HT1080 (cell line): ENCODE measurements around the gene BOK. TPM values are rescaled to one million over a fixed set of nuclear protein-coding genes. Genes with fewer than 3 reads are reported as not detected.
A peak's percentile ranks its signal among the peaks of the same experiment; 100 is the strongest.

ENCODE experiments used
- DNase-seq: peaks from one replicate; pipeline ENCODE4 v3.0.0-alpha.2; 2015; ENCODE audit warnings: low read depth
- total RNA-seq: library from RNA; depleted of rRNA; stranded (reverse); fragments of >200 nt; shearing (Covaris generic); gene quantifications from 2 replicates; pipeline ENCODE4 v1.2.3, GENCODE V29; 2014

Gene BOK
- total RNA-seq, 1 experiment from 2014 or later = 21.6 TPM

DNA sequence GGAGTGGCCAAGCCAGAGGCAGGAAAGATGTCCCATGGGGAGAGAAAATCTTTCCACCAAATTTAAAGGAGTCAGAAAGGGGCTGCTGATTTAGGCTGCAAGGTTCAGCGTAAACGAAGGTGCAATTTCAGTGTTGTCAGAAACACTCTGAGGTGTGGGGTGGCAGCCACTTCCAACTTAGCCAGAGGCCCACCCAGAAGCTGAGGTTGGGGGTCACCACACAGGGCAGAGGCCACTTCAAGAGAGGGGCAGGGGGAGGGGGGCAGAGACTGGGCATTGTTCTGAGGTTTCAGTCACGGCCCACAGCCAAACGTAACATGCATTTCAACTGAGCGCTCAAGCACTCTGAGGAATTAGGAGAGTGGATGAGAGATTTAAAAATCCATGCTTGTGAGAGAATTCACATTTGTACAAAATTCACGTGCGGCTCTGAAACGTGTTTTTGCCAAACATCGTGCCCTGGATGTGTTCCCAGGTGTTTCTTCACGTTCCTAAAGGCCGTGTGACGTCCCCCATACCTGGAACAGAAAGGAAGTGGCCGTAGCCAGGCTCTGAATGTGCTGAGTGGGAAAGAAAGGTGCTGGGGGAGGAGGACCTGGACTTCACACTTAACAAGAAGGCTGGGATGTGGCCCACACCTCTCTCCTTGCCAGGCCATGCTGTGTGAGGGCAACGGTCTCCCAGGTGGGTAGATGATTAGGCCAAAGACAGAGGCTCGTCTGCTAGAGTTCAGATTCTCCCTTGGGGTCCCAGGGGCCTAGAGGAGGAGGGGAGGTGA is 19.5 kb upstream of the BOK start:
- DNase-seq = no peak

GRCh38 chr2:241539616-241540374 is 18.8 kb upstream of the BOK start:
- no peak for DNase-seq

DNA sequence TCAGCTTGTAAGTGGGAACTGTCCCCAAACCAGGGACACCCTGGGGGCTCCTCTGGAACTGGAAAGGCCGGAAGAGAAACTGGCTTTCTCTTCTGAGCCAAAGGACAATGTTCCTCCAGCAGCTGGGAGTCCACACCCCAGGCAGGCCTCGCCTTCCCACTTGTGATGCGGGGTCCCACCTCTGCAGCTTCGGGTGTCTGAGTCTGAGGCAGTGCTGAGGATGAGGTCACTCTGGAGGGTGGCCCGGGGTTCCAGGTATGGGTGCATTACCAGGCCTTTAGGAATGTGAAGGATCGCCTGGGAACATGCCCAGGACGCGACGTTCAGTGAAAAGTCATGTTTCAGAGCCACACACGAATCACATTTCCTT is 18.2 kb upstream of the BOK start:
- DNase-seq = no peak

DNA sequence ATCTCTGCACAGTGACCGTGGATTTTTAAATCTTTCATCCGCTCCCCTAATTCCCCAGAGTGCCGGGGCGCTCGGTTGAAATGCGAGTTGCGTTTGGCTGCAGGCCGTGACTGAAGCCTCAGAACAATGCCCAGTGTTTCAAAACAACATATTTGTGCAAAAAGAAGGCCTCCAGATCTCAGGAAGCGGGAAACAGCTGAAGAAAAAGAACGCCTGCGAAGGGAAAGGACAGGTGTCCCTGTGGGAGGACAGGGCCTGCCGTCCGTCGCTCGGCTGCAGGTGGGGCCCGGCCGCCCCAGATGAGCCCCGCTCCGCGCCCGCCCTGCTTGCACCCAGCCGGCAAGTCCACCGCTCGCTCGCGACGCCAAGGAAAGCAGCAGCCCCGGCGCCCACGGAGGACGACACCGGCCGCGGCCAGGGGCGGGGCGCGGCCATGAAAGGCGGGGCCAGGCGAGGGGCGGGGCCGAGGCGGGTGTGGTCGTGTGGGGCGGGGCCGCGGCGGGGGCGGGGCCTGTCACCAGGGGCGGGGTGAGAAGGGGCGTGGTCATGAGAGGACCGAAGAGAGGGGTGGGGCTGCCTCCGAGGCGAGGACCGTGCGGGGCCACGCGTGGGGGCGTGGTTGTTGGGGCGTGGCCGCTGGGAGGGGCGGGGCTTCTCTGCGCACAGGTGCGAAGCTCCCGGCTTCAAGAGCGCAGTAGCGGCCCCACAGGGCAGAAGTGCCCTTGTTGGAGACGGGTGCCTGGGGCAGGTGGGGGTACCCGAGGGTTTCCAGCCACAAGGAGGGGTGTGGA is 17.6 kb upstream of the BOK start:
- DNase-seq = no peak

DNA sequence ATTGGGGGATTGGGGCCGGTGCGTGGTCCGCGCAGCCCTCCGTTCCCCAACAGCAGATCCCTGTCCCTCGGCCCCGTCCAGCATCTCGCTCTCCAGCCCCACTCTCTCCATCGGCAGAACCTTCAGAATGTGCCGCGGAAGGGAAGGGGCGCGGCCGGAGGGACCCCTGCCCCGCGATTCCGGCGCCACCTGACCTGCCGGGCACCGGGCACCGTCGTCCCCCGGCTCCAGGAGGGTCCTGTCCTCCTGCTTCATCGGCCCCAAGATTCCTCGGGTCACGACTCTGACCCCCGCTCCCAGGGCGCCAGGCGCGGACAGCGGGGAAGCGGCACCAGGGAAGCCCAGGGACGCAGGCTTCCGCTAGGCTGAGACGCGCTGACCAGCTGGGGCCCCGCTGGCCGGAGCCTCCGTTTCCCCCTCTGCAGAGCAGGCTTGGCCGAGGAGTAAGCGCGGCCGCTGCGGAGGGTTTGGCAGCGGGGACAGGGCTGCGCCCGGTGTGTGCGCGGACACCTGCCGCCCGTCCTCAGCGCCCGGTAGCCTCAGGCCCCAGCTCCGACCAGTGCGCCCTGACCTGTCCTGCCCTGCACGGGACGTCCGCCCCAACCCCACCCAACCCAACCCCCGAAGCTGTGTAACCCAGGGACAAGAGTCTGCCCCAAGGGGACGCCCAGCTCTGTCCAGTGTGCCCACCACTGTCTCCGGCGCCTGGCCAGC is 16.8 kb upstream of the BOK start:
- DNase-seq = no peak

GRCh38 chr2:241542278-241542605 is 16.3 kb upstream of the BOK start:
- DNase-seq = no peak

DNA sequence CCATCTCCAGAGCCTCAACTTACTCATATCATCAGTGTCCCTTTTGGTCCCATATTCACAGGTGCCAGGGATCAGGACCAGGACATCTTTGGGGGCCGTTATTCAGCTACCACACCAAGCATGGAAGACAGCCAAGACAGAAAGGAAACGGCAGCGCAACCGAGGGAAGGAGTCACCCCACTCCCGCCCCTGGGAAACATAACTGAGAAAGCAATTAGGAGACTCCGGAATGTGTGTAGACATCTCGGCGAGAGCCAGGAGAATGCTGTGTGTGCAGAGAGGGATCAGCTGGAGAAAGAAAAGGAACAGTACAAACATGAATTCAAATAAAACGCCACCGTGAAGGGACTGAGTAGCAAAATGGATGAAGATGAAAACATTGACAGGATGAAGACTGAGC is 13.4 kb upstream of the BOK start:
- peak; percentile 52 for DNase-seq

DNA sequence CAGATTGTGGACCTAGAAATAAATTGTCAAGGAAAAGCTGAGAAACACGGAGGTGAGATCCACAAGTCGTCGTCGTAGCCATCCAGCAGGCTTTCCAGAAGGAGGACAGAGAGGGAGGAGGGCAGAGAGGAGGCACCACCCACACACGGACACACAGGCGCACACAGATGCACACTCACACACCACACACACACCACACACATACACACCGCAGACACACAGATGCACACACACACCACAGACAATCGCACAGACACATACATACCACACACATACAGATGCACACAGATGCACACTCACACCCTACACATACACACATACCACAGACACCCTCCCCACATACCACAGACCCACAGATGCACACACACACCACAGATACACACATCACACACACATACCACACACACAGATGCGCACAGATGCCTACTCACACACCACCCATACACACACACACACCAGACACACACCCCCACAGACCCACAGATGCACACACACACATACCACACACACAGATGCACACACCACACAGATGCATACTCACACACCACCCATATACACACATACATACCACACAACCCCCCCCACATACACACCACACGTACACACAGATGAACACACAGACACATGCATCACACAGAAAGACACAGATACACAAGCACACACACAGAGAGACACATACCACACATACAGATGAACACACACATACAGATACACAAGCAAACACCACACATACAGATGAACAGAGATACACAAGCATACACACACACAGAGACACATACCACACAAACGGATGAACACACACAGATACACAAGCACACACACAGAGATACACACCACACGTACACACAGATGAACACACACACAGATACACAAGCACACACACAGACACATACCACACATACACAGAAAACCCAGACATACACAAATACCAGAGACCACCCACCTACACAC is 12.7 kb upstream of the BOK start:
- no peak for DNase-seq

GRCh38 chr2:241546771-241547498 is 11.6 kb upstream of the BOK start:
- DNase-seq = peak; percentile 89

DNA sequence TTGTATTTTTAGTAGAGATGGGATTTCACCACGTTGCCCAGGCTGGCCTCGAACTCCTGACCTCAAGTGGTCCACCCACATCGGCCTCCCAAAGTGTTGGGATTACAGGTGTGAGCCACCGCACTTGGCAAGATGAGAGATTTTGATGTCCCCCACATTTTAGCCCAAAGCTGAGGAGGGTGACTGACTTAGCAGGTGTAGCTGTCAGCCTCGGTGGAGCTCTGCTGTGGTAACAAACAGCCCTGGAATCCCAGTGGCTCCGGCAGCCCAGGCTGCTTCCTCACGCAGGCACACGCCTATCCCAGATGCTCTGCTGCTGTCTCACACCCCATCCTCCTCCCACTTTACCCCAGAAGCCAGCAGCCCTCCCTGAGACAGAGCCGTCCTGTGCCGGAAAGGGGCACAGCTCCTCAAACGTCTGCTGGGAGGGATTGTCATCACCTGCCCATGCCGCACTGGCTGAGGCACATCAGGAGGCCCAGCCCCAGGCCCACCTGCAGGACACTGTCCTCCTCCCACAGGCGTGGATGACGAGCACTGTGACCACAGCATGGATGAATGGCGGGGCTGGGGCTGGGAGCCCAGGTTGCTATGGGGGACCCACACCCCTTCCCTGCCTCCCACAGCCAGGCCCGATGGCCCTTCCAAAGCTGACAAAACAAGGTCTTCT is 10.6 kb upstream of the BOK start:
- DNase-seq = no peak

DNA sequence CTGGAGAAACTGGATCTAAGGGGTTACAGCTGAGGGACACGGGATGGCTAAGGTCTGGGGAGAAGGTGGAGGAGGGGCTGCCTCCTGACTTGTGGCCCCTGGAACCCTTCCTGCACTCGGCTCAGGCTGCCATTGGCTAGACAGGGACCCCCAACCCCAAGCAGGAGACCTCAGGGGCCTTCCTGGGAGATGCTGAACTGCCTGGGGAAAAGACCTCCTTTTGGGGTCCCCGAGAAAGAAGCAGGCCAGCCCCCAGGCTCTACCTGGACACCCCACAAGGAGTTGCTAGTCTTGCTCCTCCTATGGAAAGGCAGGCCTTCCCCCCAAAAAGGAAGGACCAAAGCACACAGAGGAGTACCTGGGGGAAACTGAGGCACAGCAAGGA is 10.1 kb upstream of the BOK start:
- no peak for DNase-seq

DNA sequence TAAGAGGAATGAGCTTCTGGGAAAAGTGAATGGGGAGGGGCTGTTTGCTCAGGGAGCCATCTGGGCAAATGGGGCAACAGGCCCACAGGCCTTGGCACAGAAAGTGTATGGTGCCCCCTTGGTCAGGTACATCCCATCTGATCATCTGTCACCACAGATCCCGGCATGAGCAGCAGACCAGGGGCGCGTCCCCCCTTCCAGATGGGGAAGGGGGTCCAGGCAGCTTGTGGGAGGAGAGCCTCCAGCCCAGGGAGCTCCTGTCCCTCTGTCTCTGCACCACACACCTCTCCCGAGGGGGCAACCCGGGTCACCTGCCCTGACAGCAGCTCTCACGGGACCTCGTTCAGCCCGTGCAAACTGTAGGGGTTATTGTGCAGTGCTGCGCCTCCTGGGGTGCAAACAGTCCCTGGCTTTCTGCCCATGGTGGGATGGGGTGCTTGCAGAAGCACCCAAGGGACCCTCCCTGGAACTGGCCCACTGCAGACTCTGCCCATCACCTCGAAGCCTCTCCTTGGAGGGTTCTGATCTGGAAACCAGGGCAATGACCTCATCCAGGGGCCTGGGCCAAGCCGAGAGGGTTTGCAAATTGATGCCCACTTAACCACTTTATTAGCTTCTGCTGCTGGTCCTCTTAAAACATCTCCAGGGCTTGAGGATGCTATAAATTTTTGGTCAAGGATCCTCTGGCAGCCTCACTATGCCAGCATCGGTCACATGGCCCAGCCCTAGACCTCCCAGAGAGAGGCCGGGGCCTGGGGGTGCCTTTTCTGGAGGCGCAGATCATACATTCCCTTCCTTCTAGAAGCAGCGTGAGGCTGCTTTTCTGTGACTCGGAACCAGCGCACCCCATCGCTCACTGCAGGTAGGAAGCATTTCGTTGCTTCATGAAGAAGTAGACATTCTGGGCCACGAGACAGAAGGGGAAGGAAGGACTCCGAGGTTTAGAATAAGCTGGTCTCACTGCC is 7.6 kb upstream of the BOK start:
- no peak for DNase-seq

DNA sequence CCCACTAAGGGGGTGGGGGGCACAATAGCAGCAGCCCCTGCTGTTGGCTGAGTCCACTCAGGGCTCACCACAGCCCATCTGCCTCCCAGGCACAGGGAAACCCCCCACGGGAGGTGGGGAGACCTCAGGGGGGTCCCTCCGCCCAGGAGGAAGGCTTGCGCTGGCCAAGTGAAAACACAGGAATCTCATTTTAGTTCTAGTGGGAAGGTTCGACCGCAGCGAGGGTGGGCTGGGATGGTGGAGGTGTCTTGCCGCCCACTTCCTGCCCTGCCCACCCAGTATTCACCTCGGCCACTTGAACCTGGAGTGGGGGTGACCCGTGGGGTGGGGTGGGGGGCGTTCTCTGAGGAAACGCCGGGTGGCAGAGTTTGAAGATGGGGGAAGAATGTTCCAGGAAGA is 6.9 kb upstream of the BOK start:
- DNase-seq = no peak

DNA sequence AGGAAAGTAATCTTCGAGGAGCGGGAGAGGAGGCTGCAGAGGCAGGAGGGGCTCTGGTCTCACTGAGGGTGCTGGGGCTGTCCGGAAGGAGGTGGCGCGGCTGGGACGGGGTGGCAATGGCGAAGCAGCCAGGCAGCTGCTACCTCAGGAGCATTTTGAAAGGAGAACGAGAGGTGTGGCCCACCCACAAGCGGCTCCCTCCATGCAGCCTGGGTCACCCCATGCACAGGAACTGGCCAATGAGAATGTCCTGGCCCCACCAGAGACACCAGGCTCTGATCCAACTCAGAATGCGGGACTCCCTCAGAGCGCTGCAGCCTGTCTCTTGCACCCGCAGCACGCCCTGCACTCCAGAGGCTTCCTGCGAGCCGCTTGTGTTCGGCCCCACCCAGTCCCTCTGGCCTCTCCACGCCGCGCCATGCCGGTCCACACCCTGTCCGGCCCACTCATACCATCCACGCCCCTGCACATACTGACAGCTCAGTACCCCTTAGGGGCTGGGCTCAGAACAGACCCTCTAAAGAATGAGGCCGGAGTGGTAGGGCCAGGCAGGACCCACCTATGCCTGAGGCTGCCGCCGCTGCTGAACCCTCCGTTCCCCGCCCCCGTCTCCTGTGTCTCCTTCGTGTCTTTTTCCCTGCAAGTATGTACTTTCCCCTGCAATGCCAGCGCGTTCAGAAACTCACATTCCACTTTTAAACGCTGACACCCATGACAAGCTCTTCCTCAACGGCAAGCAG is 6.4 kb upstream of the BOK start:
- no peak for DNase-seq

- DNase-seq = no peak
Measured at GRCh38 chr2:241553512-241553830, 5.1 kb upstream of the BOK start.

DNA sequence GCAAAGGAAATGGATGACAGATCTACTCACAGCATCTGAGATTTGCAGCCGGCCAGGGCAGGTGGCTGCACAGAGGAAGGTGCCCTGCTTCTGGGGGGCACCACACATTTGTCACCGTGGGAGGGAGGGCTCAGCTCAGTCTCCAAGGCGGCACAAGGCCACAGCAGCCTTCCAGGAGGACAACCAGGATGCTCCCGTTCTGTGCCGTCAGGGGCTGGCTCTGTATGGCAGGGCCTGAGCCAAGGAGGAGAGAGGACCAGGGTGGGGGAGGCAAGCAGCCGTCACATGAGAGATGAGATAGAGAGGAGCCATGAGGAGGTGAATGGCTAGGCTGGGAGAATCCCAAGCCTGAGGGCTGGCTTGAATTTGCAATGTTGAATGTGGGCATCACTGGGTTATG is 4.6 kb upstream of the BOK start:
- DNase-seq = no peak

GRCh38 chr2:241554610-241555322 is 3.8 kb upstream of the BOK start:
- DNase-seq = no peak
